GM18517 (cell line): ENCODE measurements around the gene CTNNA3.

Source experiments
- ATAC-seq: cut with Tn5 transposase; IDR thresholded peaks from one replicate; pipeline ENCODE4 v1.9.1; 2021; ENCODE audit warnings: mild to moderate bottlenecking, moderate library complexity; ENCODE audit not compliant: unreplicated experiment

The CTNNA3 gene

DNA sequence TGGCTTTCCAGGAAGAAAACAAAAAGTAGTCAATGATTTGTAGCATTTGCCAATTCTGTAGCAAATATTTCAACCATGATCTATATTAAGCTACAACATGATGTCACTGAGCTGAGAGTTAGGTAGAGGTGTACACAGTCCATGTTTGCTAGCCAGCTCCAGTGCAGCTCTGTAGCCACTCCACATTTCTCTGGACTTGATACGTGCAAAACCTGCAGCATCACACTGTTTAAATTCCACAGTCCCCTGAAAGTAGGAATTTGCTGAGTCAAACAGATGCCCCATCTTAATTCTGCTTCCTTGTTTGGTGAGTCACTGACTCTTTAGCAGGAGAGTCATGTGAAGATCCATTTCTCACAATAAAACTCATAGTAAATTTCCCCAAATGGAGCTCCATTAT is 859.9 kb downstream of the CTNNA3 start:
- no peak for ATAC-seq

DNA sequence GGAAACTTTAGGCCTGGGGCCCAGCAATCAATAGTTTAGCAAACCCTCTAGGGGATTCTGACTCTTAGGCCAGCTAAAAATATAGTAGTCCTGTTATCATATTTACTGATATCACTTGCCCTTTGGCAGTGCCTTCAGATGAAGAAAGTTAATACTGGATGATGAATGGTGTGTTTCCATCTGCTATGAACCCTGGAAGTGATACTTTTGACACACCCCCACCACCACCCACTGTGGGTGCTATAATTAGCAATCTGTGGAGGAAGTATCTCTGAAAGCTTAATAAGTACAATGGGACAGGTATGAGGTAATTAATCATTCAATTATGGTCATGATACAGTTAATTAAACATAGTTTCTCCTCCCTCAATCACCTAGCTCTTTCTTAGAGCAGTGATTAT is 860.6 kb downstream of the CTNNA3 start:
- ATAC-seq: no peak

DNA sequence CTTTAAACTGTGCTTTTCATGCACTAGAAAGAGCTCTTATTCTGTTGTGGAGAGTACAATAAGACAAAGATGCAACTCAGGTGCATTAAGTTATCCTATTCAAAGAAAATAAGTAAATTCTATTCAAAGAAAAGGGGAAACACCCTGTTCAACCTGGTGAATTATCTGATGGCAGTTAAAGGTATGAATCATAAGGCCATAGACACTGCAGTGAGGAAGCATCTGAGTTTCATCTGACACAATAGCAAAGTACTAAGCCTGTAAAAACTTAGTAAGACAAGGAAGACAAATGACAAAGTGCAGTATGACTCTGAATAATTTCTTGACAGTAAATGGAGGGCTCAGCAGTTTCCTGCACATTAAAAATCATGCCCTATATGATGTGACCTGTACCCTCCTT is 861.2 kb downstream of the CTNNA3 start:
- ATAC-seq: no peak

DNA sequence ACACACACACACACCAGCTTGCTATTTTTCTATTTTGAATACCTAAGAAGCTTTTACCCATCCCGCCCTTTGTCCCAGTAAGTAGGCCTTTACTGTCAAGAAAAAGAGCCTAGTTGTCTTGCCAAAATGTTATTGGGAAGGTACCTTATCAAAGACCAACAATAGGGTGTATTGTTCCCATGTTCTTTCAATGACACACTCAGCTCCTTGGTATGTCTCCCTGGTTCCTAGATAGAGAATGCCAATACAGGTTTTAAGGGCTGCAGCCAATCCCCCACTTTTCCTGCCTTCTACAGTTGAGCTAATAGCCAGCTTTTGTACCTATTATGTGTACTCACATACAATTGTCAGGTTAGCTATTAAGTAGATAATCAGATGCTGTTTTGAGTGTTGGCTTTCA is 862.1 kb downstream of the CTNNA3 start:
- ATAC-seq: no peak

DNA sequence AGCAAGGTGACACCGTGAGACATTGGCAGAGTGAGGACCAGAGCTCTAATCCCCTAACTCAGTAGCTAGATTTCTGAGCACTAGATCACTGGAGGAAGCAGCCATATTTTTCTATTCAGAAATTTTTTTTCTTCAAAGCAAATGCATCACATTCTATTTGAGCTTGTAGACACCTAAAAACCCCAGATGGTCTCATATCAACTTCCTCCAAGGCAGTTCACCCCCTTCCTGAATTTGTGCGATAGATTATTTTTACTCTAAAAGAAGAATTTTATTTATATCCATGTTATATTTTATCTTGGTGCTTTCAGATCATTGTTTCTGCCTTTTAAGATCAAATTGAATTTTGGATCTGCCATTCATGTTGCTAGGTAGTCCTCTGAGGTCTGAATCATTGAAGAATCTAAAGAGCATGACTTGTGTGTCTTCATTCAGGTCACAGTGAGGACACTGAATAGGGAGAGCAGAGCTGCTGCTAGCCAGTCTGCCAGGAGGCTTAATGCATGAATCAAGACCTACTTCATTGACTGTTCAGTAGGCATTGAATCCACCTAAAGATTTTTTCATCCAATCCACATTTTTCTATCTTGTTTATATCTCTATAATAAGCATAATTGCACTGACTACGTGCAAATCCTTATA is 863.1 kb downstream of the CTNNA3 start:
- no peak for ATAC-seq

DNA sequence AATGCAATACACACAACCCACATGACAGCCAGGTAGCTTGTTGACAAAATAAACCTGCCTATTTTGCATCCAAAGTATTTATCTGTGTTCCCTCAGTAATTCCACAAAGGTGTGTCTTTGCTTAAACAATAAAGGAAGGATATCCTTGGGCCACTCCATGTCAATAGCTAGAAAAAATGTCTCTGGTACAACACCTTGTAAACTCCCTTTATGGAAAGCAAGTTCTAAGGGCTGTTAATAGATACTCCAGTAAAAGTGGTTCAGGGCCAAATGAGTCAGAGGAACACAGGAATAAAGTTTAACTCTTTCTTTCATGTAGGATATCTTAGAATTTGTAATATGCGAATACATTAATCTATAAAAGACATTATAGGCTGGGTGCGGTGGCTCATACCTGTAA is 867.0 kb downstream of the CTNNA3 start:
- no peak for ATAC-seq

DNA sequence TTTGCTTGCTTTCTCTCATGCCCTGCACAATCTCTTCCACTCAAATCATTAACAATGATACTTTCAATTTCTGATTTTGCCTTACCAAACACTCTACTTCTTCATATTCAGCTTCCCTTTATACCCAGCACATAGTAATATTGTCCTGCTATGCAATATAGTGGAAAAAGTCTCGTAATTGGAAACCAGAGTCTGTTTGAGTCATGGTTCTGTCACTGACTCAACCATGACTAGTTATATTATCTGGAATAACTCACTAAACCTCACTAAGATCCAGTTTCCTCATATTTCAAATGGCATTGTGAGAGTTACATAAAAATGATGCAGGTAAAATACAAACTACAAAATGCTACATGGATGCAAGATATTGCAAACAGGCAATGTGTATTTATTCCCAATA is 868.6 kb downstream of the CTNNA3 start:
- ATAC-seq: no peak

DNA sequence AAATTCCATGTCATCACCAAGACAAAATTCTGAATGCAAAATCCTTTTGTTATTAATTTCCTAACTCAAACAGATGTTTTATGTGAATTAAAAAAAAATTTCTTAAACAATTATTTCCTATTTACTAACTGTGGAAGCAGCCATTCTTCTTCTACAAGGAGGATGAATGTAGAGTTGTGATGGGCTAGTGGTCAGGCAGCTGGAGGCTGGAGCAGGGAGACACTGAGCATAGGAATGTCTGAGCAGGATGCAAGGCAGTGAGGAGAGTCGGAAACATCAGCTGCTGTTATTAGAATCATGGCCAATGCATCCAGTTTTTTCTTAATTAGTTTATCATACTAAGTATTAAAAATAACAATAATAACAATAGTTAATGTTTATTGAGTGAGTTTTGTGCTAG is 872.7 kb downstream of the CTNNA3 start:
- ATAC-seq: no peak

DNA sequence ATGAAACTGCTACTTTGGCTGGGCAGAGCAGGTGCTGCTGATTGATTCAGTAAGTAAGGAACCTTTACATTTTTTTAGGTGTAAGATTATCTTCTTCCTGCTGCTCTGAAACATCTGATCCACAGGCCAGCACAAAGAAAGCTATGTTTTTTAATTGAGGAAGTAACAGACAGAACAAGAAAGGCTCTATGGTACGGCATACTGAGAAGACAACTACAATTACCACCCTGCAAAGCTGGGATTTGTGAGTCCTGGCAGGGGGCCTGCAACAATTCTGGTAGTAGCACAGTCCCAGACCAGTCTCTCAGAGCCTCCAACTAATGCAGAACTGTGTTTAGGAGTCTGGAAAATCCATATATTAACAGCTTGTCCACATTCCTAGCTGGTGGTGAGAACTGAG is 873.2 kb downstream of the CTNNA3 start:
- ATAC-seq: no peak

DNA sequence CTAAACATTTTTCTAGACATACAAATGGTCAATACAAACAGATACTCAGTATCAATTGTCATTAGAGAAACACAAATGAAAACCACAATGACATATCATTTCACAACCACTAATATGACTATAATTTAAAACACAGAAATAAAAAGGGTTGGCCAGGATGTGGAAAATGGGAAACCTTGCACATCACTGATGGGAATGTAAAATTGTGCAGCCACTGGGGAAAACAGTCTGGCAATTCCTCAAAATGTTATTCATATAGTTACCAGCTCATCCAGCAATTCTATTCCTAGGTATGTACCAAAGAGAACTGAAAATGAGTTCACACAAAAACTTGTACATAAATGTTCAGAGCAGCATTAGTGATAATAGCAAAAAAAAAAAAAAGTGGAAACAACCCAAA is 876.3 kb downstream of the CTNNA3 start:
- no peak for ATAC-seq

DNA sequence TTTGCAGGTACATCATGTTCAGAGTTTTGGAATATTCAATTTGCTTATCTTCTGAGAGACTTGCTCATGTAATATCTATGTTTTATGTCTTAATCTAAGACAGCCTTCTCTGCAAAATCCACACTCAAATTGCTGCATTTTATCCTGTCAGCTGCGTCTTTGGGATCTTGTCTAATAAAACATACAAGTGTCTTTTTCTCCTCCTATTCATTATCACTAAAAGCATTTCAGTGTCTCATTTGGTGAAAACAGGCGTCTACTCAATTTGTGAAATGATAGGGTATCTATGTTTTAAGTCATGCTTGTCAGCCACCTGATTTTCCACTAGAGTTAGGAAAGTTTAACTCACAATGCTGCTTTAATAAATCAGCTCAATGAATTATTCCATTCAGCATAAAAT is 882.9 kb downstream of the CTNNA3 start:
- no peak for ATAC-seq

DNA sequence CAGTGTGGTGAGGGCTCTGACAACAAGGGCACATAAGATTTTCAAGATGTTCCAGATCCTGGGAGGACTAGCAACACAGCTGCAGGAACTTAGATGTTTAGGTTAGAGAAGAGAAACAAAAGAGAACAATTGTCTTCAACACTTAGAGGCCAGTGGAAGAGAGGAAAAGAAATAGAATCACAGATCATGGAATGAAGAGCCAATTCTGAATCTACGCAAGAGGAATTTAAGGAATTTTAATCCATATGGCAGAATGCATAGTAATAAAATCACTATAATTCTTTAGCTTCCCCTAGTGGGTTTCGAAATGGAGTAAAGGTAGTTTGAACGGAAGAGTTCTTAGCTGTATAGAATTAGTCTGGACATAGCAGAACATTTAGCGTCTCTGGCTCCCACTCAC is 884.8 kb downstream of the CTNNA3 start:
- ATAC-seq: no peak

DNA sequence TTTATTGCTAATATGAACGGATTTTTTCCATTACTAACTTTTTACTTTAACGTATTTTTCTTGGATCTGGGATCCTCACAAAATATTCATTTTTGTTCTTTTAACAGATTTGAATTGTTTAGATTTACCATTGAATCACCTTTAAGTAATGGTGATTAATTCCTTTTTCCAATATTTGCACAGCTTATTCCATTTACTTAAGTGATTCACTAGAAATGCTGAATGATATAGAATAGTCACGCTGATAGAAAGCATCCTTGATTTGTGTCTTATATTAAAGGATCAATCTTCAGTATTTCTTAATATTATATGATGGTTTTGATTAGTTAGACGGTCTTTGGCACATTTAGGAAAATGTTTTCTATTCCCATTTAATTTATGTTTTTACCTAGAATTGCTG is 886.6 kb downstream of the CTNNA3 start:
- ATAC-seq: no peak

DNA sequence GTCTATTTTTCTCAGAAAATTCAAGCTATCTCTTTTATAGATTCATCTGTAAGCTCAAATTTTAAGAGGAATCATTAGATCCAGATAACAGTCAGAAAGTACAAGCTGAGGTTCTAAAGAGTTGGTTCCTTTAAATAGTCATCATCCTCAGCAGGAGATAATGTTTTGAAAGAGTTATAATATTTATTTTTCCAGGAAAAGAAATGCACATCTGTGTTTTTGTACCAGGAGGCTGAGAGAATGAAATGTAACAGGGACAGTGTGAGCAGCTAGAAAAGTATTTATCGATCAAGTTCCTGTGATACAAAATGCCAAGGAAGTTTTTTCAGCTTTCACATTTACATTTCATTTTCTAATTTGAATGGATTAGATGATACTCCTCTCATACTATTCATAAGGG is 890.4 kb downstream of the CTNNA3 start:
- no peak for ATAC-seq

DNA sequence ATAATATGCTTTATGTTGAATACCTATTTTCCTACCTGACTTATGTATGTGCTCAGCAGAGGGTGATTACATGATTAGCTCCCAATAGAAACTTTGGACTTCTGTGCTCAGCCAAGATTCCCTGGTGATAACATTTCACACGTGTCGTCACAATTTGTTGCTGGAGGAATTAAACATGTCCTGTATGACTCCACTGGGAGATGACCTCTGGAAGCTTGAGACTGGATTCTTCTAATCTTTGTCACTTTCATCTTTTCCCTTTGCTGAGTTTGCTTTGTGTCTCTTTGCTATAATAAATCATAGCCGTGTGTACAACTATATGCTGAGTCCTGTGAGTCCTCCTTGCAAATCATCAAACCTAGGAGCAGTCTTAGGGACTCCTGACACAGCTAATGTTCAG is 891.0 kb downstream of the CTNNA3 start:
- no peak for ATAC-seq

DNA sequence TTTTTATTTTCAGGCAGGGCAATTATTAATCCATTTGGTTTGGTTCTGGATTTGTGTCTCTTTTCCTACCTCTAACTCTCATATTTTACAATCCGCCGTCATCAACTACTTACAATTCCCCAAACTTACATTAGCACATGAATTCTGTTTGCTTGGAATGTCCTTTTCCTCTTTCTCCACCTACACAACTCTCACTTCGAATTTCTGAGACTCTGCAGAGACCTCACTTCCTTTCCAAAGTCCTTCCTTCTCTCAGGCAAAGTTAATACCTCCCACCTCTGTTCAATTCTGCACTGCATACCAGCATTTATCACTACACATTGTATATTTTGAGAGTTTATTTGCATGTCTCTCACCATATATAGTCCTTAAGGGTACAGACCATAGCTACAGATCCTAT is 892.8 kb downstream of the CTNNA3 start:
- ATAC-seq: no peak

DNA sequence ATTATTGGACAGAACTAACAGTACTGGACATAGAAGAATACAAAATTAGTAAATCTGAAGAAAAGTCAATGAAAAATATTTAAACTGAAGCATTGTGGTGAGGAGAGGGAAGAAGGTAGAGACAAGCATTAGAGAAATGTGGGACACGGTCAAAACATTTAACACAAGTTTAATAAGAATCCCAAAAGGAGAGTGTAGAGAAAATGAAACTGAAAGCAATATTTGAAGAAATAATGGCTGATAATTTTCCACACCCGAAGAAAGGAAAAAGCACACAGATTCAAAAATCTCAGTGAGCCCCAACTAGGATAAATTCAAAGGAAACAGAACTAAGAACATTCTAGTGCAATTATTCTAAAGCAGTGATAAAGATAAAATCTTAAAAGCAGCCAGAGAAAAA is 896.5 kb downstream of the CTNNA3 start:
- no peak for ATAC-seq

DNA sequence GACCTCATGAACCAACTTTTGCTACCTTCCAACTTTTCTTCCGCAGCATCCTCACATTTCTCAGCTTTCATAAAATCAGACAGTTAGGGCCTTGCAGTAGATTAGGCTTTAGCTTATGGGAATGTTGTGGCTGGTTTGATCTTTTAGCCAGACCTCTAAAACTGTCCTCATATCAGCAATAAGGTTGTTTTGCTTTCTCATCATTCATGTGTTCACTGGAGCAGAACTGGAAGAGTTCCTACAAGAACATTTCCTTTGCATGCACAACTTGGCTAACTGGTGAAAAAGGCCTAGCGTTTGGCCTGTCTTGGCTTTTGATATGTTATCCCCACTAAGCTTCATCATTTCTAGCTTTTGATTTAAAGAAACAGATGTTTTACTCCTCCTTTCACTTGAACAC is 900.1 kb downstream of the CTNNA3 start:
- no peak for ATAC-seq

DNA sequence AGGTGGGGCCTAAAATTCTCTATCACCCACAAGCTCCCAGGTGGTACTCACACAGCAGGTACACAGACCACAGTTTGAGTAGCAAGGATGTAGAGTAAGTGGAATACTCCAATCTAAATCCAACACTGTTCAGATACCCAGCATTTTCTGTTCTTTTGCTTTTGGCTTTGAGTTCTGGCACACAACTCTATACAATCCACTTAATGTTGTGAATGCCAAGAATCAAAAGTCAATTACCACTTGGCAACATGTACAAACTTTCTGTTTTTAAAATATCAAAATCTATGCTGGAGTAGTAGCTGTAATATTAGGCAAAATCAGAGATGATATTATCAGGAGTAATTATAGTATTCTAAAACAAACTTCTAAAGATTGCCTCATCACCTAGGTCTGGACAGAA is 903.6 kb downstream of the CTNNA3 start:
- no peak for ATAC-seq

DNA sequence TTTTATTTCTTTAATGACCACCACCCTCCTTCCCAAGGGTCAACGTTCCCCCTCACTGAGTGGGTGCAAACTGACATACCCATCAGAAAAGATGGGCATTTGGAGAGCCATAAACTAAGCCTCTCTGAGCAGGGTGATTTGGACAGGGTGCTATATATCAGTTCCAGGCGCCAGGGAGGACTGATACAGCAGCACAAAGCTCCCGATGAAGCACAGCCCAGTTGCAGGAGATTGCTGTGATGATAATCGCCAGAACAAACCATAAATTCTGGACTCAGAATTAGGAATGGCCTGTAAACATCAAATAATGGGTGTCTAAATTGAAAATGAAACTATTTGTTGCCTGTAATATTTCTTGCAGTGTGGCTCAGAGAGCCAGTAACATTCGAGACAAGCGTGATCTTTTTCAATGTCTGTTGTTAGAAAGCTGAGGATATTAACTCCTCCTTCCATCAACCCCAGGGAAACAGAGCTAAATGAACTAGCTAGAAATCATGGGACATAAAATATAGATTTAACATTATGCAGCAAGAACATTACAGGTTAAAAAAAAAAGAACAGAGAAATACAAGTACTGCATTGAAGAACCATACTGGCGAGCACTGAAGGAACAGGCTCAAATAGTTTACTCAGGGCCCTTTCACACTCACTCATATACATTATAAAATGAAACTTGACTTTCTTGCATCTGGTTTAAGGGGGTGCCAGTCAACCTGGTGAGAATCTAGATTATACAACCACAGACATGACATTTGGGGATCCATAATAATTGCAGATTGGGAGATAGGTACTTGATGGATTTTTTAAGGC is 907.6 kb downstream of the CTNNA3 start:
- no peak for ATAC-seq

DNA sequence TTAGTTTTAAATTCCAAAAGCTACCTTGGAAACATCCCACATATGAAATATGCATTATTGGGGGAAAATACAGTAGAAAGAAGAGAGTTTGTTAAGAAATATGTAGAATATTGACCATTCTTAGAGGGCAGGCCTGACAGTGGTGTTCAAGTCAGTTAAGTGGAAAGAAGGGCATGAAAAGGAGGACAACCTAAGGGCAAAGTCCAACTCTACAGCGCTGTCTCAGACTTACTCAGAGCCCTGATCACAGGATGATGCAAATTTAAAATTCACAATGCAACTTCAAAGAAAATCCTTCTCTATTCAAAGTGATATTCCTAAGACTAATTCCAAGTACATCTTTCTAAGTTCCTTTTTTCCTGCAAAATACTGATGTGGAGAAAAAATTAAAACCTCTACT is 909.3 kb downstream of the CTNNA3 start:
- no peak for ATAC-seq

DNA sequence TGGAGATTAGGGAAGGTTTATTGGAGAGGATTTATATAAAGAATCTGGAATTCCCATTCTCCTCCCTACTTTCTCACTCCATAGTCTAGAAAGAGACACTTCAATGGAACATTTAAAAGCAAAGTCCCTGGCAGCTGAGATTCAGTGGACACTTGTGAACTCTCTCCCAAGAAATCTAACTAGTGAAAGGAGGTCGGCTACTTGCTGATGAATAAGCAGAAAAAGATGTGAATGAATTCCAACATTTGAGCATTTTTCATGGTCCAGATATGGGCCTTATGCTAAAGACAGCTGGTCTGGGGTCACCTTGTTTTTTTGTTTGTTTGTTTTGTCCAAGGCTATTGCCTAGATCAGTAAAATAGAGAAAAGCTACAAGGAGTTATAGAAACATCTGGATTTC is 911.2 kb downstream of the CTNNA3 start:
- ATAC-seq: no peak

DNA sequence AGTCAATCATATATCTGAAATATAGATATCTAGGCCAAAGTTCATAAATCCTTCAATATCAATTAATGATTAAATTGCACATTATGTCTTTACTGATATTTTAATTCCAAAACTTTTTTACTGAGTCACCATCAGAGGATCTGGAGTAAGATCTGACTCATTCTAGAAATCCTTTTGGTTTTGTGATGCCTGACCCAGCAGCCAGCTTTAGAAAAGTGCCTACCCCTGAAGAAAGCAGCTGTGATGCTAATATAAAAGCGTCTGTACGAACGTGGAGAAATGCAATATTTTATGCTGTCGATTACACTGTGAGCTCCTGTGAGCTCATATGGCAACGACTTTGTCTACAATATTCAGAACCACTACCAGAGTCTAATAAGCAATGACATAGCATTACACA is 912.7 kb downstream of the CTNNA3 start:
- no peak for ATAC-seq
